Fibroblast of the aortic adventitia (primary cell): ENCODE measurements around the gene RGL1. TPM values are rescaled to one million over a fixed set of nuclear protein-coding genes. Genes with fewer than 3 reads are reported as not detected.
A peak's percentile ranks its signal among the peaks of the same experiment; 100 is the strongest.

ENCODE experiments used
- DNase-seq: peaks from one replicate; pipeline ENCODE4 v3.0.0-alpha.2; 2010; ENCODE audit warnings: low read depth
- H3K4me3 ChIP-seq: 2 replicates; pipeline ENCODE4 v1.5.1; 2011; ENCODE audit warnings: low read depth, mild to moderate bottlenecking, control low read depth, low read length, moderate library complexity
- CTCF ChIP-seq: IDR thresholded peaks from 2 replicates; pipeline ENCODE4 v1.5.1; 2011; ENCODE audit warnings: mild to moderate bottlenecking, low read length, control low read depth, inconsistent platforms; ENCODE audit not compliant: insufficient read depth
- total RNA-seq: library from RNA; depleted of rRNA; stranded (reverse); fragments of >200 nt; gene quantifications from 2 replicates; pipeline ENCODE4 v1.2.3, GENCODE V29; 2012; ENCODE audit warnings: low replicate concordance

The RGL1 gene
- total RNA-seq, 1 donor = 55.1 TPM

- TF ChIP-seq CTCF = no peak
- H3K4me3 ChIP-seq = no peak overlapping the region
- DNase-seq = no peak
Measured at GRCh38 chr1:183879494-183879893, 74.6 kb downstream of the RGL1 start.

DNA sequence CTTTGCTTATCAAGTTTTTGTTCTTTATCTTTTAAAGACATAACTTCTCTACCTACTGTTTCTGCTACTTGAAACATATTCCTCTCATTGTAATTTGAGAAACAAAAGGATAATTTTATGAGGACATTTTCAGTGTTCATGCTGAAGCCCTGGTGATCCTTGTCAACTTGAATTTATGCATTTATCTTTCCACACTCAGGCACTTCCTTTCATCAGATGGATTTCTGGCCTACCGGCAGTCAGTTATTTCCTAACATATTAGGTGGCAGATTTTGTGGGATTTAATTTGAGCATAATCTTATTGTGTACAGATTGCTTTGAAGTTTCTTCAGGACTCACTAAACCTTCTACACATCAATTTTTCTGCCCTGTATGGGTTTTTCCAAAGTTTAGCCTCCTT lies 75.0 kb downstream of the RGL1 start:
- no peak for DNase-seq
- TF ChIP-seq CTCF = no peak
- no peak overlapping the region for H3K4me3 ChIP-seq

DNA sequence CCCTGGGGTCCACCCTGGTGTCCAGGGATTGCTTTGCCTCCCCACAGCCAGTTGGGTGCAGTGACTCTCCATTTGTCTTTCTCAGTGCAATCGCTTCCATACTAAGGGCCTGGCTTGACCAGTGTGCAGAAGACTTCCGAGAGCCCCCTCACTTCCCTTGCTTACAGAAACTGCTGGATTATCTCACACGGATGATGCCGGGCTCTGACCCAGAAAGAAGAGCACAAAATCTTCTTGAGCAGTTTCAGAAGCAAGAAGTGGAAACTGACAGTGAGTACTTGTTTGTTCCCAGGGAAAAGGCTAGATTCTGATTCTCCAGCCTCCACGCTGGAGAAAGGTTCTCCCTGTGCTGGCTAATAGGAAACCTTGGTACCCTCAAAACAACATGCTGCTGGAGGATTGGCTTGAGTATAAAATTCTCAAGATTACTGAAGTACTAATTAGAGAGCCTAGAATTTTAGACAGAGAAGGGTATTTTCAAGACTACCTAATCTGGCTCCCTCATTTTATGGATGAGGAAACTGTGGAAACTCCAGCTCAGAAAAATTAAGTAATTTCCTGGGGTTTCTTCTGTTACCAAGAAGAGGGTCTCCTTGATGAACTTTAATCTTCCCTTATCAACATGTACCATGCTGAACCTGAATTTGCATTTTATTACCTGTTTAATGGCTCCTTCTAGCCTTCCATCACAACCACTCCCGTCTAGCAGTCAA lies 75.8 kb downstream of the RGL1 start:
- DNase-seq = no peak
- H3K4me3 ChIP-seq = no peak overlapping the region
- no peak for TF ChIP-seq CTCF

- DNase-seq = peak; percentile 95
- TF ChIP-seq CTCF = no peak
- no peak overlapping the region for H3K4me3 ChIP-seq
Measured at GRCh38 chr1:183881387-183882131, 76.6 kb downstream of the RGL1 start.

GRCh38 chr1:183882335-183883167 lies 77.6 kb downstream of the RGL1 start:
- DNase-seq = no peak
- H3K4me3 ChIP-seq = no peak overlapping the region
- TF ChIP-seq CTCF = no peak

DNA sequence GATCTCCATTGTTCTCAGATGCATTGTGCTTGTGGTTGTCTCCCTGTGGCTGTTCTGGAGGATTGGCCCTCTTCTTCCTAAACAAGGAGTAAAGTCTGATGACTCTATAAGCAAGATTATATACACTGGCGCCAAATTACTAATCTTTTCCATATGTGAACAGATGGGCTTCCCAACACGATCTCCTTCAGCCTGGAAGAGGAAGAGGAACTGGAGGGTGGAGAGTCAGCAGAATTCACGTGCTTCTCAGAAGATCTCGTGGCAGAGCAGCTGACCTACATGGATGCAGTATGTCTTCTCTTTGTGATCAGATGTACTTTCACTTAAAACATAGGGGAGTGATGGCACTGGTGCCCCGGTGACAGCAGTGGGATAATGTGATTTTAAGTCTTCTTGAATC lies 78.7 kb downstream of the RGL1 start:
- peak; percentile 51 for DNase-seq
- no peak for TF ChIP-seq CTCF
- no peak overlapping the region for H3K4me3 ChIP-seq
